HepG2 (cell line): ENCODE measurements around the gene ARID5B. TPM values are rescaled to one million over a fixed set of nuclear protein-coding genes. Genes with fewer than 3 reads are reported as not detected.

ENCODE experiments used
- ATAC-seq: fragments of 200-7000 bp; cut with Tn5 transposase; 3 replicates; pipeline ENCODE4 v1.9.1; 2020; ENCODE audit warnings: mild to moderate bottlenecking, moderate library complexity
- BruUV-seq: library from RNA; stranded (reverse); fragments of 400-500 nt; replicated peaks from 2 replicates; lab custom pipeline; 2021; lab: Mats Ljungman, UMichigan
- CTCF ChIA-PET: fragments of 300-600 bp; formaldehyde crosslinking; extraction: SDS; loops from one replicate; lab custom pipeline; 2021; ENCODE audit warnings: low total read pairs, inconsistent platforms, low intra/inter-chr PET ratio; lab: Yijun Ruan, JAX
- POLR2A ChIA-PET: fragments of 350-600 bp; sonication (Branson Sonifier 250); formaldehyde crosslinking; loops from one replicate; lab custom pipeline; 2020; ENCODE audit warnings: antibody characterized with exemption, inconsistent platforms; lab: Yijun Ruan, JAX
- DNase-seq: peaks from one replicate; pipeline ENCODE4 v3.0.0-alpha.2; 2015; ENCODE audit warnings: low spot score
- FAIRE-seq: peaks from 3 replicates; lab custom pipeline; 2011; peaks lifted over from hg19 to GRCh38; lab: Jason Lieb, UNC
- H2AFZ ChIP-seq: one replicate; pipeline ENCODE4 v1.6.1; 2011; ENCODE audit warnings: low read length, inconsistent platforms
- H3K27ac ChIP-seq: fragments of 300-600 bp; 3 replicates; pipeline ENCODE4 v1.8.0; 2011; ENCODE audit warnings: mixed run types, mild to moderate bottlenecking, mixed read lengths, low read length, inconsistent platforms; ENCODE audit not compliant: insufficient read depth; ENCODE audit errors: extremely low read length
- H3K27me3 ChIP-seq, 2 experiments: fragments of 200-600 bp in 1 of 2; 2 replicates in 1 of 2; 3 replicates in 1 of 2; pipeline versions ENCODE4 v1.6.0 to v1.8.0; 2011; ENCODE audit warnings: low read length in 2 of 2, mild to moderate bottlenecking in 2 of 2, moderate library complexity in 2 of 2, inconsistent platforms in 1 of 2; ENCODE audit not compliant: insufficient read depth in 2 of 2, control insufficient read depth in 1 of 2
- H3K36me3 ChIP-seq, 2 experiments: fragments of 200-600 bp in 1 of 2; replicated peaks in 1 of 2; 2 replicates in 1 of 2; 3 replicates in 1 of 2; pipeline versions ENCODE4 v1.5.1 to v1.8.0; 2011; ENCODE audit warnings: low read length in 2 of 2, inconsistent platforms in 1 of 2; ENCODE audit not compliant: insufficient read depth in 2 of 2, control insufficient read depth in 1 of 2
- H3K4me1 ChIP-seq: 2 replicates; pipeline ENCODE4 v1.5.1; 2012; ENCODE audit warnings: low read length, inconsistent platforms; ENCODE audit not compliant: insufficient read depth
- H3K4me2 ChIP-seq: 2 replicates; pipeline ENCODE4 v1.6.0; 2011; ENCODE audit warnings: low read depth, low read length, inconsistent platforms
- H3K4me3 ChIP-seq, 3 experiments: fragments of 200-600 bp in 1 of 3; sonication (generic), shearing (Covaris generic) in 1 of 3; replicated peaks in 1 of 3; 2 replicates each; pipeline ENCODE4 v1.5.1; 2011 to 2016; ENCODE audit warnings: low read length in 3 of 3, inconsistent platforms in 2 of 3, low read depth in 2 of 3, mild to moderate bottlenecking in 2 of 3, control low read depth in 1 of 3, mixed read lengths in 1 of 3; ENCODE audit not compliant: insufficient read depth in 1 of 3
- H3K79me2 ChIP-seq: one replicate; pipeline ENCODE4 v1.6.1; 2011; ENCODE audit warnings: low read length, inconsistent platforms; ENCODE audit not compliant: insufficient read depth
- H3K9ac ChIP-seq: 2 replicates; pipeline ENCODE4 v1.6.0; 2011; ENCODE audit warnings: mild to moderate bottlenecking, low read depth, low read length, inconsistent platforms; ENCODE audit not compliant: insufficient read depth
- H3K9me3 ChIP-seq: 2 replicates; pipeline ENCODE4 v1.5.1; 2012; ENCODE audit warnings: mild to moderate bottlenecking, low read length
- H4K20me1 ChIP-seq: 2 replicates; pipeline ENCODE4 v1.6.0; 2011; ENCODE audit warnings: inconsistent platforms, mild to moderate bottlenecking, low read length, moderate library complexity; ENCODE audit not compliant: insufficient read depth
- GATAD2A ChIP-seq: IDR thresholded peaks from 2 replicates; pipeline ENCODE4 v1.6.1; 2016
- HNF4G ChIP-seq, 2 experiments: sonication (generic) in 1 of 2; formaldehyde crosslinking in 1 of 2; IDR thresholded peaks; 2 replicates each; pipeline versions ENCODE4 v1.4.0 to v1.6.1; 2011 to 2020; ENCODE audit warnings: borderline replicate concordance in 2 of 2, low read depth in 2 of 2, mild to moderate bottlenecking in 2 of 2, low read length in 1 of 2, missing genetic modification reagents in 1 of 2, moderate library complexity in 1 of 2
- HOXA7 ChIP-seq: sonication (generic); formaldehyde crosslinking; IDR thresholded peaks from 2 replicates; pipeline ENCODE4 v1.8.1; 2022; ENCODE audit warnings: mild to moderate bottlenecking, missing genetic modification reagents, moderate library complexity
- HOXD1 ChIP-seq: sonication (generic); formaldehyde crosslinking; IDR thresholded peaks from 2 replicates; pipeline ENCODE4 v1.5.0; 2020; ENCODE audit warnings: missing genetic modification reagents
- IKZF5 ChIP-seq: IDR thresholded peaks from 2 replicates; pipeline ENCODE4 v1.6.1; 2018; ENCODE audit warnings: missing genetic modification reagents, mild to moderate bottlenecking, missing compliant biosample characterization
- IRF1 ChIP-seq: sonication (generic); formaldehyde crosslinking; IDR thresholded peaks from 2 replicates; pipeline ENCODE4 v1.4.0; 2020; ENCODE audit warnings: low read depth, mild to moderate bottlenecking, missing genetic modification reagents
- KAT7 ChIP-seq: IDR thresholded peaks from 2 replicates; pipeline ENCODE4 v1.6.1; 2018; ENCODE audit warnings: borderline replicate concordance, missing compliant biosample characterization
- KAT8 ChIP-seq: IDR thresholded peaks from 2 replicates; pipeline ENCODE4 v1.6.1; 2016; ENCODE audit warnings: missing genetic modification reagents, missing compliant biosample characterization
- KLF11 ChIP-seq: IDR thresholded peaks from 2 replicates; pipeline ENCODE4 v1.6.1; 2016; ENCODE audit warnings: missing compliant biosample characterization
- RXRB ChIP-seq: IDR thresholded peaks from 2 replicates; pipeline ENCODE4 v1.6.1; 2016; ENCODE audit warnings: borderline replicate concordance, missing genetic modification reagents, missing compliant biosample characterization
- TAF1 ChIP-seq: sonication (generic); formaldehyde crosslinking; IDR thresholded peaks from 2 replicates; pipeline ENCODE4 v1.4.0; 2020; ENCODE audit warnings: missing genetic modification reagents
- ZBTB3 ChIP-seq: sonication (generic); formaldehyde crosslinking; IDR thresholded peaks from 2 replicates; pipeline ENCODE4 v1.4.0; 2020; ENCODE audit warnings: low read depth, mild to moderate bottlenecking, moderate library complexity, missing genetic modification reagents, borderline replicate concordance
- ZNF570 ChIP-seq: sonication (generic); formaldehyde crosslinking; IDR thresholded peaks from 2 replicates; pipeline ENCODE4 v1.4.0; 2020; ENCODE audit warnings: mild to moderate bottlenecking, missing genetic modification reagents, borderline replicate concordance
- ZSCAN20 ChIP-seq: sonication (generic); formaldehyde crosslinking; IDR thresholded peaks from 2 replicates; pipeline ENCODE4 v1.4.0; 2020; ENCODE audit warnings: missing genetic modification reagents, mild to moderate bottlenecking, borderline replicate concordance
- WGBS: methylation state at CpG from one replicate; pipeline ENCODE4 v1.1.6; 2017; ENCODE audit warnings: low lambda C conversion rate; 5-methylcytosine and 5-hydroxymethylcytosine counted together
- in situ Hi-C: cut with HindIII; loops from 2 replicates; pipeline ENCODE4 v1.10.0; 2017; ENCODE audit warnings: low pct_unique_long_range_greater_than_20kb; ENCODE audit not compliant: extremely low pct_ligation_motif_present
- intact Hi-C: fragments of 100-400 bp; cut with micrococcal nuclease; formaldehyde crosslinking; loops from one replicate; pipeline ENCODE4 v1.10.0; 2022; ENCODE audit not compliant: unreplicated experiment
- polyA plus RNA-seq, 8 experiments: library from polyadenylated mRNA; depleted of rRNA in 3 of 8; stranded (reverse) in 7 of 8; unstranded in 1 of 8; fragments of >200 nt; fragmentation: Illumina TruSeq in 4 of 8; extraction: Trizol in 4 of 8; gene quantifications; 2 replicates each; pipeline versions ENCODE4 v1.2.1 to v1.2.3, GENCODE V29; 2011 to 2016; ENCODE audit warnings: low read depth in 4 of 8, missing spikeins in 1 of 8, mixed read lengths in 1 of 8; ENCODE audit not compliant: insufficient read depth in 1 of 8
- total RNA-seq, 5 experiments: library from RNA; depleted of rRNA; stranded (reverse); fragments of >200 nt; fragmentation: Illumina TruSeq; extraction: Trizol; gene quantifications; 2 replicates each; pipeline ENCODE4 v1.2.3, GENCODE V29; 2016; ENCODE audit warnings: low read depth in 1 of 5
- TF ChIP-seq, protein P1 (sequence below): sonication (generic); formaldehyde crosslinking; IDR thresholded peaks from 2 replicates; pipeline ENCODE4 v1.5.0; 2020; ENCODE audit warnings: mild to moderate bottlenecking, missing genetic modification reagents
- TF ChIP-seq, protein P2 (sequence below): sonication (generic); formaldehyde crosslinking; IDR thresholded peaks from 2 replicates; pipeline ENCODE4 v1.9.0; 2021; ENCODE audit warnings: missing genetic modification reagents, mild to moderate bottlenecking, borderline replicate concordance
- TF ChIP-seq, protein P3 (sequence below): sonication (generic); formaldehyde crosslinking; IDR thresholded peaks from 2 replicates; pipeline ENCODE4 v1.4.0; 2020; ENCODE audit warnings: missing genetic modification reagents, mild to moderate bottlenecking, borderline replicate concordance

The ARID5B gene
- total and polyA plus RNA-seq, 2 of the 13 experiments (the other 11 are each of a cell fraction or from before 2014, with no cell fraction given) = 6.2 to 21.1 TPM

DNA sequence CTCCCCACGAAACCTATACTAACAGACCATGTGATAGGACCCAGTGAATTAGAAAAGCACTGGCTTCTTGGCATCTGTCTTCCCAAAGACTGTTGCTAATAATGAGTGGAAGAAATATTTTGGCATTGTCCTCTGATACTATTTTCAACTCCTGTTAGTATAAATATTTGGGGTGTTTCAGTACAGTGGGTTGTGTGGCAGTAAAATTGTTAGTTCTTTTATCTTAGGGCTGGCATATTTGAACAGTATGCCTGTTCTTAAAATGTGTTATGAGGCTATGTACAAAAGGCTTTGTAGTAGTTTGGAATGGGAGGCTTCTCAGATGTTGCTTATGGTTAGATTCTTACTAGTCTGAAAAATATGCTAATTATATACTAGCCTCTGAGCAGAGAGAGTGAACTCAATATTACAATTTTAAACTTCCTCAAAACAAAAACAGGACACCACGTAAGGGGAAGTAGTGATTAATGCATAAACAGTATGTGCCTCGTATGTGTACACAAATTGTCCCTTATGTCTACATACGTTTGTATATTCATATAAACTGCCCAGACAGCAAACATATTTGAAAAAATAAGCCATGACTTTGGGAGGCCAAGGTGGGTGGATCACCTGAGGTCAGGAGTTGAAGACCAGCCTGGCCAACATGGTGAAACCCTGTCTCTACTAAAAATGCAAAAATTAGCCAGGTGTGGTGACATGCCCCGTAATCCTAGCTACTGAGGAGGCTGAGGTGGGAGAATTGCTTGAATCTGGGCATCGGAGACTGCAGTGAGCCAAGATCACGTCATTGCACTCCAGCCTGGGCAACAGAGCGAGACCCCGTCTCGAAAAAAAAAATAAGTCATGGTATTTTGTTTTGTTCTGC is 115.4 kb downstream of the ARID5B start:
- ChIA-PET CTCF (no interaction called here), POLR2A (no interaction called here)
- Histone ChIP-seq H3K36me3 (peaks cover 0 to 4% of the 10 kb centered on the region in 2 experiments; a peak in 3 of 5 replicates), H2AFZ (no peak overlapping the region), H3K9me3 (no peaks in the 10 kb centered on the region), H3K4me2 (no peak overlapping the region), H3K27me3 (no peaks in the 10 kb centered on the region), H3K27ac (no peak overlapping the region), H3K4me1 (peaks cover 23% of the 10 kb centered on the region), H4K20me1 (no peaks in the 10 kb centered on the region), H3K79me2 (no peaks in the 10 kb centered on the region), H3K9ac (no peak overlapping the region), H3K4me3 (no peak overlapping the region)
- no peak for FAIRE-seq
- no TSS peak for BruUV-seq
- intact Hi-C loops (no loop called here), in situ Hi-C loops (no loop called here)
- no peak for DNase-seq
- no peak for ATAC-seq
- no peak for TF ChIP-seq RXRB (CRISPR knock-in tag)
- no peak for TF ChIP-seq TAF1 (CRISPR knock-in tag)
- no peak for TF ChIP-seq KAT7 (CRISPR knock-in tag)
- no peak for TF ChIP-seq ZBTB3 (CRISPR knock-in tag)
- no peak for TF ChIP-seq KLF11
- TF ChIP-seq HNF4G (IDR thresholded peaks at IDR 0.05; ENCODE audit: borderline replicate concordance, low read depth, low read length) = no peak
- no peak for TF ChIP-seq HNF4G (CRISPR knock-in tag; IDR thresholded peaks at IDR 0.05; ENCODE audit: borderline replicate concordance, low read depth)
- no peak for TF ChIP-seq IKZF5 (CRISPR knock-in tag)
- no peak for TF ChIP-seq ZSCAN20
- TF ChIP-seq, protein P1, sequence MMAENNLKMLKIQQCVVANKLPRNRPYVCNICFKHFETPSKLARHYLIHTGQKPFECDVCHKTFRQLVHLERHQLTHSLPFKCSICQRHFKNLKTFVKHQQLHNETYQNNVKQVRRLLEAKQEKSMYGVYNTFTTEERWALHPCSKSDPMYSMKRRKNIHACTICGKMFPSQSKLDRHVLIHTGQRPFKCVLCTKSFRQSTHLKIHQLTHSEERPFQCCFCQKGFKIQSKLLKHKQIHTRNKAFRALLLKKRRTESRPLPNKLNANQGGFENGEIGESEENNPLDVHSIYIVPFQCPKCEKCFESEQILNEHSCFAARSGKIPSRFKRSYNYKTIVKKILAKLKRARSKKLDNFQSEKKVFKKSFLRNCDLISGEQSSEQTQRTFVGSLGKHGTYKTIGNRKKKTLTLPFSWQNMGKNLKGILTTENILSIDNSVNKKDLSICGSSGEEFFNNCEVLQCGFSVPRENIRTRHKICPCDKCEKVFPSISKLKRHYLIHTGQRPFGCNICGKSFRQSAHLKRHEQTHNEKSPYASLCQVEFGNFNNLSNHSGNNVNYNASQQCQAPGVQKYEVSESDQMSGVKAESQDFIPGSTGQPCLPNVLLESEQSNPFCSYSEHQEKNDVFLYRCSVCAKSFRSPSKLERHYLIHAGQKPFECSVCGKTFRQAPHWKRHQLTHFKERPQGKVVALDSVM (CRISPR knock-in tag) = no peak
- TF ChIP-seq HOXD1 (CRISPR knock-in tag) = no peak
- no peak for TF ChIP-seq GATAD2A (CRISPR knock-in tag)
- no peak for TF ChIP-seq ZNF570 (CRISPR knock-in tag)
- TF ChIP-seq, protein P2, sequence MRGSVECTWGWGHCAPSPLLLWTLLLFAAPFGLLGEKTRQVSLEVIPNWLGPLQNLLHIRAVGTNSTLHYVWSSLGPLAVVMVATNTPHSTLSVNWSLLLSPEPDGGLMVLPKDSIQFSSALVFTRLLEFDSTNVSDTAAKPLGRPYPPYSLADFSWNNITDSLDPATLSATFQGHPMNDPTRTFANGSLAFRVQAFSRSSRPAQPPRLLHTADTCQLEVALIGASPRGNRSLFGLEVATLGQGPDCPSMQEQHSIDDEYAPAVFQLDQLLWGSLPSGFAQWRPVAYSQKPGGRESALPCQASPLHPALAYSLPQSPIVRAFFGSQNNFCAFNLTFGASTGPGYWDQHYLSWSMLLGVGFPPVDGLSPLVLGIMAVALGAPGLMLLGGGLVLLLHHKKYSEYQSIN (CRISPR knock-in tag) = no peak
- TF ChIP-seq, protein P3, sequence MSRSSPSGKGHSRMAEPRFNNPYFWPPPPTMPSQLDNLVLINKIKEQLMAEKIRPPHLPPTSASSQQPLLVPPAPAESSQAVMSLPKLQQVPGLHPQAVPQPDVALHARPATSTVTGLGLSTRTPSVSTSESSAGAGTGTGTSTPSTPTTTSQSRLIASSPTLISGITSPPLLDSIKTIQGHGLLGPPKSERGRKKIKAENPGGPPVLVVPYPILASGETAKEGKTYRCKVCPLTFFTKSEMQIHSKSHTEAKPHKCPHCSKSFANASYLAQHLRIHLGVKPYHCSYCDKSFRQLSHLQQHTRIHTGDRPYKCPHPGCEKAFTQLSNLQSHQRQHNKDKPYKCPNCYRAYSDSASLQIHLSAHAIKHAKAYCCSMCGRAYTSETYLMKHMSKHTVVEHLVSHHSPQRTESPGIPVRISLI (CRISPR knock-in tag) = no peak
- no peak for TF ChIP-seq HOXA7 (CRISPR knock-in tag)
- TF ChIP-seq KAT8 (CRISPR knock-in tag) = no peak
- TF ChIP-seq IRF1 (CRISPR knock-in tag) = no peak
- WGBS = 95% methylated on average over 10 of the region's 10 CpGs
